HG03196 (cell line): ENCODE data around the gene NPM1.
"Not testable (repeated sequence)": the region's sequence is repeated elsewhere in the genome, so short reads cannot be mapped to it uniquely, and the experiment has no call there.

Experiments
- ATAC-seq: cut with Tn5 transposase; IDR thresholded peaks from one replicate; pipeline ENCODE4 v1.9.1; 2021; ENCODE audit not compliant: unreplicated experiment

Gene NPM1

DNA sequence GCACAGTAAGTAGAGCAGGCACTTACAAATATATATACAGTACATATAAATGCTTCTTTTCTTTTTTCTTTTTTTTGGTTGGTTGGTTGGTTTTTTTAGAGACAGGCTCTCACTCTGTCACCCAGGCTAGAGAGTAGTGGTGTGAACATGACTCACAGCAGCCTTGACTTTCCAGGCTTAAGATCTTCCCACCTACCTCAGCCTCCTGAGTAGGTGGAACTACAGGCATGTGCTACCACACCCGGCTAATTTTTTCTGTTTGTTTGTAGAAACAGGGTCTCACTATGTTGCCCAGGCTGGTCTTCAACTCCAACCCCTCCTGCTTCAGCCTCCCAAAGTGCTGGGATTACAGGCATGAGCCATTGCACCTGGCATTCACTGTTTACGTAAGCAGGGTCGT is 2.6 kb upstream of the NPM1 start:
- not testable (repeated sequence) for ATAC-seq

DNA sequence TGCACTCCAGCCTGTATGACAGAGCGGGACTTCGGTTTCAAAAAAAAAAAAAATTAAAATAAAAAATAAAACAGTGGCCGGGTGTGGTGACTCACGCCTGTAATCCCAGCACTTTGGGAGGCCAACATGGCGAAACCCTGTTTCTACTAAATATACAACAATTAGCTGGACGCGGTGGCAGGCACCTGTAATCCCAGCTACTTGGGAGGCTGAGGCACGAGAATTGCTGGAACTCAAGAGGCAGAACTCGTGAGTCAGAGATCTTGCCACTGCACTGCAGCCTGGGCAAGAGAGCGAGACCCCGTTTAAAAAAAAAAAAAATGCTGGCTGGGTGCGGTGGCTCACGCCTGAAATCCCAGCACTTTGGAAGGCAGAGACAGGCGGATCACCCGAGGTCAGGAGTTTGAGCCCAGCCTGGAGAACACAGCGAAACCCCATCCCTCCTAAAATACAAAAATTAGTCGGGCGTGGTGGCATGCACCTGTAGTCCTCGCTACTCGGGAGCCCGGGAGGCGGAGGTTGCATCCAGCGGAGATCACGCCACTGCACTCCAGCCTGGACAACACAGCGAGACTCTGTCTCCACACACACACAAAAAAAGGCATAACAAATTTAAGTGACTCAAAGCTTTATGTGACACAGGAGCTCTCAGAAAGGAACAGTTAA is 1.5 kb upstream of the NPM1 start:
- no peak for ATAC-seq

DNA sequence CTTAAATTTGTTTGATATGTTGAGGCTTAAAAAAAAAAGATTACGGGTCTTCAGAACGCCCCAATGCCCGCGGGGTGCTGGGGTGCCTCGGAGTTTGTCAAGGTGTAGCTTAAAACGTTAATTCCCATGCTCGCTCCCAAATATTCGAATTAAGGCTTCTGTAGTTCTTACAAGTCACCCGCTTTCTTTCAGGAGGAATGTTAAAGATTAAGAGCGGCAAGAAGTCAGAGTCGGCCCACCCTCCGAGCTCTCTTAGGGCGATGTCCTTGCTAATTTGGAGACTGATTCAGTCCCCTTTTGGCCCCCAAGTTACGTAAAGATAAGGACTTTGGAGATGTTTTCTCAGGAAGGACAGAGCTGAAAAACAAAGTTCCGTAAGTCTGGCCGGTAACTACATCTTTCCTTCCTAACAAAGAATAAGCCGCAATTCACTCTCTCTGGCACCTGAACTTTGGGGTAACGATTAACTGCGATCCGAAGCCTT is 746 bp upstream of the NPM1 start:
- peak; percentile 1 for ATAC-seq

DNA sequence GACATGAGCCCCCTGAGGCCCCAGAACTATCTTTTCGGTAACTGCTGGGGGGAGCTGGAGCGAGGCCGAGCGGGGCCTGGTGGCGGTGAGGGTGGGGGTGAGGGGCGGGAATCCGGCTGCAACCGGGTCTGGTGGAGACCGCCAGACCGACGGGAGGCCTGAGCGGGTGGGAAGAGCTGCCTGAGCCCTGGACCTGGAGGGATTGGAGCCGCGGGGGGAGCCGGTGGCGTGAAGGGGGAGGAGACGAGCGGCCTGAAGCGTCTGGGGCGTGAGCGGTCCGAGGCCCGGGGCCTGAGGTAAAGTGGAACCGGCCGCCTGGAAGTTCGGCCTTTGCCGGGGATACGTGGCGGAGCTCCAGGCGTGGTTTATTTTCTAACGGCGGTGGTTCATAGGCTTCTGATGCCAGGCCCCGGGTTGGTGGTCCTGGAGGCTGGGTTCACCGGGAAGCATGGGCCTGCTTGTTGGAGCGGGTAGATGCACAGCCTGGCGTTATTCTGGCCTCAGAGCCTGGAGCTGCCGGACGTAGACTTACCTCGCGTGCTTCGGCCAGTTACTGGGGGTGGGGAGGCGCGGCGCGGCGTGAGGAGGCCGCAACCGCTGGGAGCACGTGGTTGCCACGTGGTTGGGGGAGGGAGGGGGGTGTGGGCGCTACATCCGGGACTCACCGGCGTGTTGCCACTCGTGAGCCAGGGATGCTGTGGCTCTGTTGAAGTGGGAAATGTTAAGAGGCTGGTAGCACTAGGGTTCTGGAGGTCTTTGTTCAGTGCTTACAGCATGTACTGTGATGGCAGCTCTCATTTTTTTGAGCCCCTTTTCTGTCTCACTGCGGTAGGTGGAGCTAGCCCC is 544 bp downstream of the NPM1 start:
- ATAC-seq, result peak; percentile 33

DNA sequence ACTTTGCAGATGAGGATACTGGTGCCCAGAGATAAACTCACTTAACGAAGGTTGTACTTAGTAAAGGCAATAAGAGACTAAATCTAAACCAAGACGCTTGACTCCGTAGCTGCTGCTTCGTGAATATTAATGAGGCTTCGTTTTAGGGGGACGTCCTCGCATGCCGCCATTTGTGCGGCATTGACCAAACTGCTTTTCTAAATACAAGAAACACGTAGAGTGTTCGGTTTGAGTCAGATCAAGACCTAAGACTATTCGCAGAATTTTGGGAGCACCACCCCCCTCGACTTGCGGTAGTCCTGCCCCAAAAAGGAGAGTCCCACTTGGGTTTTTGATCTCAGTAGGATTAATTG is 1.1 kb downstream of the NPM1 start:
- no peak for ATAC-seq

DNA sequence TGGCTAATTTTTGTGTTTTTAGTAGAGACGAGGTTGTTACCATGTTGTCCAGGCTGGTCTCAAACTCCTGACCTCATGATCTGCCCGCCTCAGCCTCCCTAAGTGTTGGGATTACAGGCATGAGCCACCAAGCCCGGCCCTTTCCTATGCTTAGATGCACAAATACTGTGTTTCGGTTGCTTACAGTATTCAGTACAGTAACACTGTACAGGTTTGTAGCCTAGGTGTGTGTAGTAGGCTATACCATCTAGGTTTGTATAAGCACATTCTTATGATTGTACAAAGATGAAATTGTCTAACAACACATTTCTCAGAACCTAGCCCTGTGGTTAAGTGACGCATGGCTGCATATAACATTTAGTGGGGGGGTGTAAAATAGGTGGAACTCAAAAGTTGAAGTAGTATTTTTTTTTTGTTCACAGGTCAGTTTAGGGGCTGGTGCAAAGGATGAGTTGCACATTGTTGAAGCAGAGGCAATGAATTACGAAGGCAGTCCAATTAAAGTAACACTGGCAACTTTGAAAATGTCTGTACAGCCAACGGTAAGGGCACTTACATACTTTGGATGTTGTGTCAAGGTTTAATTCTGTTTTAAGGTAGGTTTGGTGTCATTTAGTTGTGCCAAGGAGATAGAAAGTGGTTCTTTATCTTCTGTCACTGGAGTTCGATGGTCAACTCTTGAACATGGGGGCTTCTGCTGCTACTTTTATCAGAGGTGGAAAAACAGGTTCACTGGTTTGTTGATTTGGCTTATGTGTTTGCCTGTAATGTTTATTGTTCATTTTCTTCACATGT is 3.4 kb downstream of the NPM1 start:
- ATAC-seq, result no peak

DNA sequence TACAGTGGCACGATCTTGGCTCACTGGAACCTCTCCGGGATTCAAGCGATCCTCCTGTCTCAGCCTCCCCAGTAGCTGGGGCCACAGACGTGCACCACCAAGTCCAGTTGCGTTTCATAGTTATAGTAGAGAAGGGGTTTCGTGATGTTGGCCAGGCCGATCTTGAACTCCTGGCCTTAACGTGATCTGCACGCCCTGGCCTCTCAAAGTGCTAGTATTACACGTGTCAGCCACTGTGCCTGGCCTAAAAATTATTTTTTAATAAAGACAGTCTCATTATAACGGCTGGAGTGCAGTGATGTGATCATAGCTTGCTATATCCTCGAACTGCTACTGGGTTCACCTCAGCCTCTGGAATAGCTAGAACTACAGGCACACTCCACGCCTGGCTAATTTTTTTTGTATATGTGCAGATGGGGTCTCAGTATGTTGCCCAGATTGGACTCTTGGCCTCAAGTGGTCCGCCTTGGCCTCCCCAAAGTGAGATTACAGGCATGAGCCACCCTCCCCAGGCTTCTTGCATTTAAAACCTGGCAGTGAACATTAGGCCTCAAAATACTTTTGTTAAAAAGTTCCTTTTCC is 4.4 kb downstream of the NPM1 start:
- no peak for ATAC-seq

DNA sequence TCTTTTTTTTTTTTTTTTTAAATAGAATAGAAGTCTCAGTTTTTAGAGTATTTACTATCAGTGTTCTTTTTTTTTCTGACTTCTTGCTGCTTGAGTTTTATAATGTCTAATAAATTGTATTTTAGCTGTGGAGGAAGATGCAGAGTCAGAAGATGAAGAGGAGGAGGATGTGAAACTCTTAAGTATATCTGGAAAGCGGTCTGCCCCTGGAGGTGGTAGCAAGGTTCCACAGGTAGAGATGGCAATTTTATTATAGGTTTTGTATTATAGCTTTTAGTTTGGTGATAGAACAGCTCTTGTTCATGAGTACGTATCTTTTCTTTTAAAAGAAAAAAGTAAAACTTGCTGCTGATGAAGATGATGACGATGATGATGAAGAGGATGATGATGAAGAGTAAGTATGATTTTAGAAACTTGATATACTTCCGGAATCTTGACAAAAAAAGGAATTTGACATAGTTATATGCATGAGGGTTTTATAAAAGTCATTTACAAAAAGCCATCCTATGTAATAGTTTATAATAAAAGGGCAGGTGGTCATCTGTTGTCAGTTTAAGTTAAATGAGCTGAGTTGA is 5.0 kb downstream of the NPM1 start:
- ATAC-seq, result no peak

DNA sequence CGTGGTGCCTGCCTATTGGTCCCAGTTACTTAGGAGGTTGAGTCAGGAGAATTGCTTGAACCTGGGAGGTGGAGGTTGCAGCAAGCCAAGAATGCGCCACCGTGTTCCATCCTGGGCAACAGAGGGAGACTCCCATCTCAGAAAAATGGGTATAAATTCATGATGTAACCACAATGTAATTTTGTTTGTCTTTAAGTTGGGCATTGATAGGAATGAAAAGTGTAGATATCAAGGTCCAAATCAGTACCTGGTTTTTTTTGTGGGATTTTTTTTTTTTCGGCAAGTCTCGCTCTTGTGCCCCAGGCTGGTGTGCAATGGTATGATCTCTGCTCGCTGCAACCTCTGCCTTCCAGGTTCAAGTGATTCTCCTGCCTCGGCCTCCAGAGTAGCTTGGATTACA is 7.4 kb downstream of the NPM1 start:
- ATAC-seq, result no peak

DNA sequence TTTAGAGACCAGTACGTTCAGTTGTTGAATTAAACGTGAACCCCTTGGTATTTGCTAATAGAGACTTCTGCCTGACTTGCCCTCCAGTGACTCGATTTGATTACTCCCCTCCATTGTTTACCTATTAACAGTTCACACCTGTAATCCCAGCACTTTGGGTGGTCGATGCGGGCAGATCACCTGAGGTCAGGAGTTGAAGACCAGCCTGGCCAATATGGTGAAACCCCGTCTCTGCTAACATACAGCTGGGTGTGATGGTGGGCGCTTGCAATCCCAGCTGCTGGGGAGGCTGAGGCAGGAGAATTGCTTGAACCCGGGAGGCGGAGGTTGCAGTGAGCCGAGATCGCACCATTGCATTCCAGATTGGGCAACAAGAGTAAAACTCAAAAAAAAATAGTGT is 8.9 kb downstream of the NPM1 start:
- not testable (repeated sequence) for ATAC-seq

DNA sequence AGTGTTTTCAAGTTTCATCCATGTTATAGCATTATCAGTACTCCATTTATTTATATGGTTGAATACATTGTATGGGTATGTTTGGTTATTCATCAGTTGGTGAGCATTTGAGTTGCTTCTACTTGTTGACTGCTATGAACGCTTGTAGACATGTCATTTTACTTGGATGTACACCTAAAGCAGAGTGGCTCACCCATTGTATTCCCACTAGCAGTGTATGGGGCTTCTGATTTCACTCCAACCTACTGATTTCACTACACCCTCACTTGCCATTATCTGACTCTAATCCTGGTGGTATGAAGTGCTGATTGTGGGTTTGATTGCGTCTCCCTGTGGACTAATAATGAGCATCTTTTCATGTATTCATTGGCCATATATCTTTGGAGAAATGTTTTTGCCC is 9.5 kb downstream of the NPM1 start:
- ATAC-seq, result no peak

DNA sequence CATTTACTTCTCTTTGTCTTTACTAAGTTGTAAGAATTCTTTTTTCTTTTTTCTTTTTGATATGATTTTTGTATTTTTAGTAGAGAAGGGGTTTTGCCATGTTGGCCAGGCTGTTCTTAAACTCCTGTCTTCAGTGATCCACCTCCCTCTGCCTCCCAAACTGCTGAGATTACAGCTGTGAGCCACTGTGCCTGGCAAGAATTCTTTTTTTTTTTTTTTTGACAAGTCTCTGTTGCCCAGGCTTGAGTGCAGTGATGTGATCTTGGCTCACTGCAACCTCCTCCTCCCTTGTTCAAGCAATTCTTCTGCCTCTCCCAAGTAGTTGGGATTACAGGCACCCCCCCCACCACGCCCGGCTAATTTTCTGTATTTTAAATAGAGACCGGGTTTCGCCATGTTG is 9.9 kb downstream of the NPM1 start:
- ATAC-seq, result no peak

DNA sequence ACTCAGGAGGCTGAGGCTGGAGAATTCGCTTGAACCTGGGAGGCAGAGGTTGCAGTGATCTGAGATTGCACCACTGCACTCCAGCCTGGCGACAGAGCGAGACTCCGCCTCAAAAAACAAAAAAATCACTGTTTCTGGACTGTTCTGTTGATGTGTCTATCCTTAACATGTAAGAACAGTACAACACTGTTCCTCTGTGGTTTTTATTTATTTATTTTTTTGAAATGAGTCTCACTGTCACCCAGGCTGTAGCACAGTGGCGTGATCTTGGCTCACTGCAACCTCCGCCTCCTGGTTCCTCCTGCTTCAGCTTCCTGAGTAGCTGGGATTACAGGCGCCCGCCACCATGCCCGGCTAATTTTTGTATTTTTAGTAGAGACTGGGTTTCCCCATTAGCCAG is 11.0 kb downstream of the NPM1 start:
- ATAC-seq, result not testable (repeated sequence)

DNA sequence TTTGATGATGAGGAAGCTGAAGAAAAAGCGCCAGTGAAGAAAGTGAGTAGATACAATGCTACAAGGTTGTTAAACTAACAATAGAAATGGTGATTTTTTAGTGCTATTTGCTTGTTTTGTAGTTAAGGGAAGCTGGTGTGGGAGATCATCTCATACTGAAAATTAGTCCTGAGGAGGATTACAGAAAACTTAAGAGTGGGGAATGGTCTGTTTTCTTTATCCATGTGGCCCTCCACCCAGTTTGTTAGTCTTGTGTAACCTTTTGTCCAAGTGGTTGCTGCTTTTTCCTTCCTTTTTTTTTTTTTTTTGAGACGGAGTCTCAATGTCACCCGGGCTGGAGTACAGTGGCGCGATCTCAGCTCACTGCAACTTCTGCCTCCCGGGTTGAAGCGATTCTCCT is 12.5 kb downstream of the NPM1 start:
- ATAC-seq, result no peak

DNA sequence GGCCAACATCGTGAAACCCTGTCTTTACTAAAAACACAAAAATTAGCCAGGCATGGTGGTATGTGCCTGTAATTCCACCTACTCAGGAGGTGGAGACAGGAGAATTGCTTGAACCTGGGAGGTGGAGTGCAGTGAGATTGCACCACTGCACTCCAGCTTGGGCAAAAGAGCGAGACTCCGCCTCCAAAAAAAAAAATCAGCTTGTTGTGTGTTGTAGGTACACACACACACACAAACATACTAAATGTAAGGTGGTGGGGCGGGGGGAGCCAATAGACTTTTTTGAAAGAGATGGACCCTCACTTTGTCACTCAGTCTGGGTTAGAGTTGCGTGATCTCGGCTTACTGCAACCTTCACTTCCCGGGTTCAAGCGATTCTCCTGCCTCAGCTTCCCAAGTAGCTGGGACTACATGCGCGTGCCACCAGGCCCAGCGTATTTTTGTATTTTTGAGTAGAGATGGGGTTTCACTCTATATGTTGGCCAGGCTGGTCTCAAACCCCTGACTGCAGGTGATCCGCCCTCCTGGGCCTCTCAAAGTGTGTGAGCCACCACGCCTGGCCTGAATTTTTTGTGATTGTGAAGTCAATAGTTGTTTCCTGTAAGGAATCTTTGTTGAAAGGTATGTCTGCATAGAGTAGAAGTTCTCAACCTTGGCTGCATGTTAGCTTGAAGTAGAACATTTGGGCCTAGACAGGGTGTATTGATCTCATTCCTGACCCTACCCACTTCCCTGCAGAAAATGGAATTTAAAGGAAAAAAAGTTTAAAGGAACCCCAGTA is 13.7 kb downstream of the NPM1 start:
- no peak for ATAC-seq

DNA sequence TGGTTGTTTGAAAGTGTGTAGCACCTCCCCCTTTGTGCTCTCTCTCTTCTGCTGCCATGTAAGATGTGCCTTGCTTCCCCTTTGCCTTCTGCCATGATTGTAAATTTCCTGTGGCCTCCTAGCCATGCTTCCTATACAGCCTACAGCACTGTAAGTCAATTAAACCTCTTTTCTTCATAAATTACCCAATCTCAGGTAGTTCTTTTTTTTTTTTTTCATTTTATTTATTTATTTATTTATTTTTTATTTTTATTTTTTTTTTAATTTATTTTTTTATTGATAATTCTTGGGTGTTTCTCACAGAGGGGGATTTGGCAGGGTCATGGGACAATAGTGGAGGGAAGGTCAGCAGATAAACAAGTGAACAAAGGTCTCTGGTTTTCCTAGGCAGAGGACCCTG is 15.1 kb downstream of the NPM1 start:
- ATAC-seq, result not testable (repeated sequence)

DNA sequence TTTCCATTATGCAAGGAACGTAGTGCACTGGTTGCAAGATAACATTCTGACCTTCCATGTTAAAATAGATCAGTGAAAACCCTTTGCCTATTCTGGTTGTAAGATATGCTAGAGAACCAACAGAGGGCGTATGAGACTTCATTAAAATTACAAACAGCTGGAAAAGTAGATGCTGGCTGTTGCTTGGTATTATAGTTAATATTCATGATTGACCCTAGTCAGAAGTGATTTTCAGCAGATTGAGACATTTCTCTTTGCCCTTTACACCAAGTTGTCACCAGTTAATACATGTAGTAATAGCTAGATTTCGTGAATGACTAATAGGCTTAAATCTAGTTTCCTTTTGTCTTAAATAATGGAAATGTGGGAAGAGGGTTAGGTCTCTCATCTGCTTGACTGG is 18.0 kb downstream of the NPM1 start:
- no peak for ATAC-seq

DNA sequence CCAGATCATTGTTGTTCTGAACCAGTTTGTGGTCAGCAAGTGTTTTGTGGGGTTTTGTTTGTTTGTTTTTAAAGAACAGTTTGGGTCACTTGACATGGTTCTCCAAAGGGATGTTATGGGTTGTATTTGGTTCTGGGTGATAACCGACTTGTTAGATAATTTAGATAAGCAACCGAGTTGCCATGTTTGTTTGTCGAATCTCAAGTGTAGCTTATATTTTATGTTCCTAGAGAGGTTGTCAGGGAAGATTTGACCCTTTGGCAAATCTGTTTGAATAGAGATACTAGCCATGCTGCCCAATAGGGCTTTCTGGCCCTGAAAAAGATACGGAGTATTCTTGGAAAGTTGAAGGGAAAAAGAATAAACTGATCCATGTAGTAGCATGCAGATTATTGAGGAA is 19.6 kb downstream of the NPM1 start:
- no peak for ATAC-seq

DNA sequence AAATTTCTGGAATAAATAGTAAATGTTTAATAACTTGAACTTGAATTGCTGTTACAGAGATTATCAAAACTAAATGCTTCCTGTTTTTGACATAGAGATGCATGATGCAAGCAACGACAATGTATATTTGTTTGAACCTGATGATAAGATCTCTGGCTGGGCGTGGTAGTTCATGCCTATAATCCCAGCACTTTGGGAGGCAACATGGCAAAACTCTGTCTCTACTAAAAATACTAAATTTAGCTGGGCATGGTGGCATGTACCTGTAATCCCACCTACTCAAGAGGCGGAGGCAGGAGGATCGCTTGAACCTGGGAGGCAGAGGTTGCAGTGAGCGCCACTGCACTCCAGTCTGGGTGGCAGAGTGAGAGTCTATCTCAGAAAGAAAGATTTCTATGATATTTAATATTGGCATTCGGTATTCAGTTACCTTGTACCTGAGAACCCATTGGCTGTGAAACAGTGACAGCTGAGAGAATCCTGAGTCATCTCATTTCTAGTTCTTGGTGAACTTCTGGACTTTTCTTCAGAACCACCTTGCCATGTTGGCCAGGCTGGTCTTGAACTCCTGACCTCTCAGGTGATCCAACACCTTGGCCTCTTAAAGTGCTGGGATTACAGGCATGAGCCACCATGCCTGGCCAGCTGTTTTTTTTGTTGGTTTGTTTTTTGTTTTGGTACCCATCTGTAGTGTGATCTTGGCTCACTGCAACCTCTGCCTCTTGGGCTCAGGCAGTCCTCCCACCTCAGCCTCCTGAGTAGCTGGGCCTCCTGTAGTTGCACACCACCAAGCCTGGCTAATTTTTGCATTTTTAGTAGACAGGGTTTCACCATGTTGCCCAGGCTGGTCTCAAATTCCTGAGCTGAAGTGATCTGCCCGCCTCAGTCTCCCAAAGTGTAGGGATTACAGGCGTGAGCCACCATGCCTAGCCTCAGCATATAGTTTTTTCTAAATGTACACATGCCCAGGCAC is 21.8 kb downstream of the NPM1 start:
- no peak for ATAC-seq
